Kidney glomerular epithelial cell (primary cell): Measurements from ENCODE around the gene CARS2.
"Not testable (repeated sequence)": the region's sequence is repeated elsewhere in the genome, so short reads cannot be mapped to it uniquely, and the experiment has no call there.

Experiments used
- DNase-seq: peaks from one replicate; lab custom pipeline; 2025; lab: John Stamatoyannopoulos, UW

The CARS2 gene

DNA sequence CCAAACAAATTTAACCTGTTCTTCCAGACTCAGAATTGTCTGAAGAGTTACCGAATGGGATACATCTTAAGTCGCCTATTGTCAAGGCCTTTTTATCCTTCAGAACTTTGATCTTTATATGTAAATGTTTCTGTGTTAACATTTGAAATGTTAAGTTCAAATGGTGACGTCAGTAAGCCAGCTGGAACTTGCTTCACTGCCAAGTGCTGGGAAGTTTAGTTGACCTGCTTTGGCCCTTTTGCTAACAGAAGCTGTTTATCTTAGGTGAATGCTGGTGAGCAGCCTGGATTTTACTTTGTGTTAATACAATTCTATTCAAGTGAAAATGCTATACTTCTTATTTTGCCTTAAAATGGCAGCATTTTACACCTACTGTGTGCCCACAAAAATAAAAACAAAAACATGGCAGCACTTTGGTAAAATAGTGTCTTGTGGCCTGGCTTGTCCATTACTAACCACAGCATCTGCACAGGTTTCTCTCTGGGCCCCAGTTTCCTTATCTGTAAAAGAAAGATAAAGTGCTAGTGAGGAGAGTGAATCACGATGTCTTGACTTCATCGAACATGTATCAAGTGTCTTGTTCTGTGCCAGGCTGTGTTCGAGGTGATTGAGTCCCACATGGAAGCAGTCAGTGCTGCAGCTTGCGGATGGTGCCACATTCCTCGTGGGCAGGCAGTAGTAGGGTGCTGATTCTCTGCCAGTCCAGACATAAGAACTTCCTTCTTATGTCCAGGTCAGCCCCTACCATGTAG is 88.4 kb downstream of the CARS2 start:
- DNase-seq = peak; percentile 28

- peak; percentile 5 for DNase-seq
Measured at GRCh38 chr13:110616103-110617101, 89.5 kb downstream of the CARS2 start.

GRCh38 chr13:110615322-110616102 is 90.4 kb downstream of the CARS2 start, which contains the start of gene NAXD:
NAXD (plus strand) TSS chr13:110615545; CDS start chr13:110615602, 57 bp downstream.
- peak; percentile 86 for DNase-seq

DNA sequence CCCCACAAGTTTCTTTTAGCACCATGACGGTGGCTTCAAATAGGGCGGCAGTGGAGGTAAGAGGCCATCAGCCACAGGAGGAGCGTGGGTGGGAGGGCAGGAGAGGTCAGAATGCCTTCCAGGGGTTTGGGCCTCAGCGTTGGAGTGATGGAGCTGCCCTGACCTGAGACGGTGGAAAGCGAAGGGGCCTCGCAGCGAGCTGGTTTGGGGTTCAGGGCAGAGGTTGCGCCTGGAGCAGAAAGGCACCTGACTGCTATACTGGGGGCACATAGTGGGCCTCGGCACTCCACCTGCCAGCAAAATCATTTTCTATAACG is 91.0 kb downstream of the CARS2 start:
- DNase-seq = no peak

DNA sequence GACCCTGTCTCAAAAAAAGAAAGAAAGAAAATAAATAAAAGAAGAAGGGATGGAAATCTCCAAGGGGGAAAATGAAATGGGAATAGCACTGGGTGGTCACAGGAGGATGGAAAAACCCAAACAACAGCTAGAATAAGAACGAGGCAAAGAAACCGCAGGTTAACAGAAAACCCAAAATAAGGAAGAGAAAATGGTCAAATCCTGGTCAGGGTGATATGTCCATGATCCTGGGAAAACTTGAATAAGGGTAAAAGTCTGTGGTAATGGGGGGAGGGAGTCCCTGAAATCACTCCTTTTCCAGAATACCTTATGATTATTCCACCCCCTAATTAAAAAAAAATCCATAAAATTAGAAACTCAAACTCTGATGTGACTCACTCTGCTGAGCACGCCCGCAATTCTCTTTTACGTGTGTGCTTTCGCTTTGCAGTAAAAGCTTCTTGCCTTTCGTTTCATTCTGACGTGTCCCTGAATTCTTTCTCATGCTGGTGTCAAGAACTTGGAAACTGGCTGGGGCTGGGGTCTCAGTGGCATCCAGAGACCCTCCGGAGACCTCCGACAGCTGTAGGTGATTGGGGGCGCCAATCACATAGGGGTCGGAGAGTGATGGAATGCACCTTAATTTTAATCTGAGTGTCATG is 94.8 kb downstream of the CARS2 start:
- no peak for DNase-seq

DNA sequence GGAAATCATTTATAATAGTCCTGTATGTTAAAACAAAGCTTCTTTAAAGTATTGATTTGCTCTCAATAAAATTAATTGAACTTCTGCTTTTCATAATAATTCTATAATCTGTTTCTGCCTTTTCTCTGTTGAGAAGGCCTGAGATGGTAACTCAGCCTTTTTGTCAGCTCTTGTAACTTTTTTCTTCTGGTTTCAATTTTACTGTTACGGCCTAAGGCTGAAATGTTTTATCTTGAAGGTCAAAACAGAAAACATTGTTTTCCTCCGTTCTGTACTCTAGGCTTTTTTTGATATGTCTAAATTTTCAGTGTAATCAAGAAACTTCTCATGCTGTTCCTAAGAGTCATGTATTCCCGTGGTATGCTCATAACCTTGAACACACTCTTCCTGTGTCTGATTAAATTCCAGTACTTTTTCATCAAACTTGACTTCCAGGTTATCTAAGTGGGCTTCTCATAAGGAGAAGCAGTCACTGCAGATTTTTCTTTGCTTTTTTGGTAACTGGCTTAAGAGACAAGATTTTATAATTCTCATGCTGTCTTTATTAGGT is 98.2 kb downstream of the CARS2 start:
- DNase-seq = no peak

GRCh38 chr13:110606281-110606680 is 99.6 kb downstream of the CARS2 start:
- DNase-seq = not testable (repeated sequence)

- no peak for DNase-seq
Measured at GRCh38 chr13:110605132-110605531, 100.8 kb downstream of the CARS2 start.

DNA sequence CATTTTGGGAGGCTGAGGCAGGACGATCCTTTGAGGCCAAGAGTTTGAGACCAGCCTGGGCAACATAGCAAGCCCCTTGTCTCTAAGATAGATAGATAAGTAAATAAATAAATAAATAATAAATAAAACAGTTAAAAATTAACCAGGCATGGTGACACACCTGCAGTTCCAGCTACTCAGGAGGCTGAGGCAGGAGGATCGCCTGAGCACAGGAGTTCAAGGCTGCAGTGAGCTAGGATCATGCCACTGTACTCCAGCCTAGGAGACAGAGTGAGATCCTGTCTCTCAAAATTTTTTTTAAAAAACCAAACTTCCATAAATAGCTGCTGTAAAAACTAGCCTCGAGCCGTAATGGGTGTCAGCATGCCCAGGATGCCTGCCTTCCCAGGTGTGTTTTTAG is 104.9 kb downstream of the CARS2 start:
- DNase-seq = no peak

DNA sequence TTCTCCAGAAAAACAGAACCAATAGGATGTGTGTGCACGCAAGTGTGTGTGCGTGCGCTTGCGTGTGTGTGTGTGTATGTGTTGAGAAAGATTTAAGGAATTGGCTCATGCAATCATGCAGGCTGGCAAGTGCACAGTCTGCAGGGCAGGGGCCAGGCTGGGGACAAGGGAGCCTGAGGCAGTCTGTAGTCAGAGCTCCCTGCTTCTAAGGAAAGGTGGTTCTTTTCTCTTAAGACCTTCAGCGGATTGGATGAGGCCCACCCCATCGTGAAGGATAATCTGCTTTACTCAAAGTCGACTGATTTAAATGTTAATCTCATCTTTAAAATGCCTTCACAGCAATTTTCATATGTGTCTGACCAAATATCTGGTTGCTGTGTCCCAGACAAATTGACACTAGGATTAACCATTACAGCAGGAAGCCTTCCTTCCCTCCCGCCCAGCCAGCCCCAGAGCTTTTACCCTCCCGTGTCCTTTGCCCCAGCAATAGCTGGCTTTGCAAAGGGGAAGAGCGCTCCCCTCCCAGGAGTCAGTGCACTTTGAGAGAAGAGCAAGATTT is 105.6 kb downstream of the CARS2 start:
- no peak for DNase-seq

DNA sequence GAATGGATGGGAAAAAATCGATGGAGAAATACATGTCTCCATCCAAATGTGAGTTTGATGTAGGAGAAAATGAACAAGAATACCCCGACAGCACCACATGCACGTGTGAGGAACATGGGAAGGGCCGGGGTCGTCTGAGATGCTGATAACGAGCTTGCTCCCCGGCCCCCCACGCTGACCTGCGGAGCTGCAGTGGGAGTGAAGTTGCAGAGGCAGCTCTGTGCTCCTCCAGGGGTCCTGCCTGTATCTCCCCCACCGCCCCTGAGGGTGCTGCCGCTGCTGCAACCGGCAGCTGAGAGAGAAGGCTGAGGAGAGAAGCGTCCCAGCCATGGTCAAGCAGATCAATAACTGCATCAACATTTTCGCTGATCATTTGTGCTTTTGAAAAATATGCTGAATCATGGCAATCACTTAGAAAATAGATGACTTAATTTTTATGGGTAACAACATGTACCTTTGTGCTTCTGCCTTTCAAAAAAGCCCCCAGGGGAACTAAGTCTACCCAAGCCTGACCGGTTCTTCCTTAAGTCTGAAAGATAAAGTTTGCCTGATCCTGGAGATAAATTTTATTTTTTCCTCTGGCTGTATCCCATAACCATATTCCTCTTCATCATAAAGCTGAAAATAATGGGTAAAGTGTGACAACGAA is 108.8 kb downstream of the CARS2 start:
- no peak for DNase-seq

- DNase-seq = peak; percentile 64
Measured at GRCh38 chr13:110593430-110594130, 112.3 kb downstream of the CARS2 start.

GRCh38 chr13:110592665-110593064 is 113.3 kb downstream of the CARS2 start:
- no peak for DNase-seq
